NCI-H1048 (cell line): ENCODE data around the gene RAB3C.

Experiments
- DNase-seq: peaks from one replicate; lab custom pipeline; 2025; lab: John Stamatoyannopoulos, UW

RAB3C gene

DNA sequence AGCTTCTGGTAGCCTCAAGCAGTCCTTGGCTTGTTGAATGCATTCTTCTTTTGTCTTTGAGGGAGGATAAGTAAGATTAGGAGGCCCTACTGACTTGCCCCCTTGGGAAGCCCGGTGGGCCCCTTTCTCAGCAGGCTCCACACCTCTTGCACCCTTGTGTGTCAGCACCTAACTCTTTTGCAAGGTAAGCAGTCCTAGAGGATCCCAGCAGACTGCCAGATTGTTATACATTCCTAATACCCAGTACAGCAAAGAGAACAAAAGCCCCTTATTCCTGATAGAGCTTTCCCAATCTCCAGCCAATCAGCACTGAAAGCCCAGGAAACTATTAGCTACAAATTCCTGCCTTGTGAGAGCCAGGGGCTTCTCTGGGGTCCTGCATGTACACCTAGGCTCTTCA, 152.8 kb downstream of the RAB3C start:
- DNase-seq: no peak

DNA sequence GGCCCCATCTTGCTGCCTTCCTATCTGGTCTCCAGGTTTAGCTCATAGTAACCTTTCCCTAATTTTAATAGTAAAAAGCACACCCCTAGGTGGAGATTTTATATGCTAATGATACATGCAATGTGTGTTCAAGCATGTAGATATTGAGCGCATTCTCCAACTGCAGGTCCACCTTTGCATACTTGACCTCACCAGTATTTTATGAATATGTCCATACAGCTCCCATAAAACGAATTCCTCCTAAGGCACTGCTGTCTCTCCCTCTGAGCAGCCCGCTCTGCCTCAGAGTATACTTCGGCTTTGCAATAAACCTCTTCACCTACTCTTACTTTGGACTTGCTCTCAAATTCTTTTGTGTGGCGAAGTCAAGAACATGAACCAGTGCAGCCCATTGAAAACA, 153.3 kb downstream of the RAB3C start:
- DNase-seq: no peak

- no peak for DNase-seq
These were observed 154.8 kb downstream of the RAB3C start for GRCh38 chr5:58737671-58738070.

GRCh38 chr5:58738336-58738735, 155.5 kb downstream of the RAB3C start:
- DNase-seq: no peak

DNA sequence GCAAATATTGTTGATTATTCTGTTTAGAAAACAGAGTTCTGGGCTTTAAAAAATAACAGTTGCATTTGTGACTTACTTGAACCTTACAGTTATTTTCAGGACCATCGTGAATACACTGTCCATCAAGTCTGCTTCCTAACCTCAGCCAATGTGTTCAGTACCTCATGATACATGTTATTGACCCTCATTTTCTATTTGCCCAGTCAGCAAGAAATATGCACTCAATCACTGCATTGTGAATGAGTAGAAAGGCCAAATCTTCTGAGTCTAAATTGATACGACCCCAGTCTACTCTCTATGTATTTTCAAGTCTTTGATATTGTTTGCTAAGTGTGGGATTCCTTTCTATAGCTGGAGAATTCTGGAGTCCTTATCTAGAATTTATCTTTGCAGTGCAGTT, 156.2 kb downstream of the RAB3C start:
- DNase-seq: no peak

DNA sequence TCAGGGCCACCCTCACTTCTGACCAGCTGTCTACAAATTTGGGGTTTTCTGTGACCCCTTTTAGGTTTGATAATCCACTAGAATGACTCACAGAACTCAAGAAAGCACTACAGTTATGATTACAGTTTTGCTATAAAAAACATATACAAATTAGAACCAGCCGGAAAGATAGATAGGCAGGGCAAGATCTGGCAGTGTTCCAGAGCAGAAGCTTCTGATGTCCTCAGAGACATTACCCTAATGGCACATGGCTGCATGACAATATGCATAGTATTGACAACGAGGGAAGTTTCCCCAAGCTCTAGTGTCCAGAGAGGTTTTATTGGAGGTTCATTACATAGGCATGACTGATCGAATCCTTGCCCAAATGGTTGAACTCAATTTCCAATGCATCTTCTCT, 158.1 kb downstream of the RAB3C start:
- no peak for DNase-seq

- no peak for DNase-seq
These were observed 162.5 kb downstream of the RAB3C start for GRCh38 chr5:58745350-58745749.

DNA sequence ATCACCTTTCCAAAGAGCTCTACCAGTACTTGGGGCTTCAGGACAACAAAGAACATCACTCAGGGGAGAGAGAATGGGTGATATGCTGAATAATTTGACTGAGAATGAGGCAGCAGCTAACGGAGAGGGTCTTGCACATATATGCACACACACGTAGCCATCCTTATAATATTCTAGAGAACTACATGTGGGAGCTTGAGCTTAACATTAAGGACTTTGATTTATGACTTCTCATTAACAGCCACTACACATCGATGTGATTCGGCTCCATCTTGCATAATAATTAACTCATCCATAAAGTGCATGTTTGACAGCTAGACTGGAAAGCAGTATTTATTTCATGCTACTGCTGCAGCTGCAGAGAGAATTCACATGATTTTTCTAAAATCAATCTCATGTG, 163.4 kb downstream of the RAB3C start:
- no peak for DNase-seq

DNA sequence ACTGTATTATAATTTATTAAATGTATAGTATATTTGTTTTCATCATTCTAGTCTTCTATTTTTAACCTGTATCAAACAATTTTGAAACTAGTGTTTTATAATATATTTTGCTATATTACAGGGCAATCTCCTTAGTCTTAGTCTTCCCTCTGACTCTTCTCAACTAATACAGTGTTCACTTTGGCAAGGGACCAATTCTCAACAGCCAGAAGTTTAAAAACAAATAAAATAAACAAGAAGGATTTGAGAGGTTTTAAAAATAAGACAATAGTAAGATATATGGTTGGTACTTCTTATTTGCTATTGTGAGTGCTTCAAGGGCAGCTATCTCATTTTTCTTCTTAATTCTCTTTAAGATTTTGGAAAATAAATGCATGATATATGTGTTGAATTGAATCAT, 167.2 kb downstream of the RAB3C start:
- no peak for DNase-seq

DNA sequence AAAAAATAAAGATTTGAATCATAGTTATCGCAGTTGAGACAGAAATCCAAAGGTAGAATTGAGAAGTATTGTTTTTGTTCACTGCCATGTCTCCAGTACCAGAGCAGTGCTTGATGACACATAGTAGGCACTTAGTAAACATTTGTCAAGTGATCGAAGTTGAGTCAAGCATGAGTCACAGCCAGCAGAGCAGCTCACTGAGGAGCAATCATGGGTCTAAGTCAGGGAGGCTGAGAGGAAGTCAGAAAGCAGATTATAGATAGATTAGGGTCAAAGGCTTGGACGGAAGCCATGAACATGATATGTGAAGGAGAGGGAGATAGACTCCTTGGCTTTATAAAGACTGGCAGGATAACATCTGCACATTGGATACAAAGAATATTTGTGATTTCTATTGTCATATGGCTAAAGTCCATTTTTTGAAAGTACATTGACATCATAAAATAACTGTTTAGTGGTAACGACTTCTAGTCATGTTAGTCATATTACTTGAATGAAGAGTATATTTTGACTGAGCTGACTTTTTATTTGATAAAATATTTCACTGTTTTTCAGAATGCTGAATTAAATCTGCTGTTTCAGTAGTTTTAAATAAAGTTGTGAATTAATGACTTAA, 168.5 kb downstream of the RAB3C start:
- no peak for DNase-seq

DNA sequence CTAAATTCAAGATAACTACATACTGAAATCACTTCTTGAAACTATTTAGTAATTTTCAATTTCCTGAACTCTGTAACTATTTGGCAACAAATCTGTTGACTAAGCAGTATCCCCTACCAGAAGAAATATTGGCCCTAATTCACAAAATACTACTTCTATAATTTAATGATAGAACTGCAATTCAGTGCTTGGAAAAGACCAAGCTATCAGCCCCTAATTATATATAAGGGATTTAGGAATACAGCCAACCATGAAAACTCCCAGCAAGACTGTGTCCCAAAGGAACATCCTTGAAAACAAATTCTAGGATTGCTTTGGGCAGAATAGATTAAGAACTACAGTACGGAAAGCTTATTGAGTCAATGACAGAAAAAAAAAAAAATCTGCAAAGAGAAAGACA, 169.2 kb downstream of the RAB3C start:
- DNase-seq: no peak

GRCh38 chr5:58753446-58753845, 170.6 kb downstream of the RAB3C start:
- DNase-seq: no peak

- no peak for DNase-seq
These were observed 171.4 kb downstream of the RAB3C start for GRCh38 chr5:58754250-58754649.

GRCh38 chr5:58755397-58755796, 172.5 kb downstream of the RAB3C start:
- no peak for DNase-seq

DNA sequence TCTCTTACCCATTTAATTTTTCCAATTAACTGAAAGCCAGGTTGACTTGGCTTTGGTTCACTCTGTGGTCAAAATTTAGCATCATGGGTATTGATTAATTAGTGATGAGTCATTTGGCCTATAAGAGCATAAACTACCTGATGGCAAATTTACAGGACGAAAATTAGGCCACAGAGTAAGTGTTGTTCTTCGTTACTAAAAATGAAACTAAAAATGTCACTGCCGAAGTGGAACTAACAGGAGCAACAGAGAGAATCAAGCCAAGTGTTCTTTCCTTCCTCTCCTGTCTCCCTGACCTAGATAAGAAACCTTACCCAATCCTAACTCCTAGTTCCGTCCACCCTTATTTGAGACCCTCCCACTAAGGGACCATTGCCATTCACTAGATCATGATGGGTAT, 176.9 kb downstream of the RAB3C start:
- DNase-seq: no peak

DNA sequence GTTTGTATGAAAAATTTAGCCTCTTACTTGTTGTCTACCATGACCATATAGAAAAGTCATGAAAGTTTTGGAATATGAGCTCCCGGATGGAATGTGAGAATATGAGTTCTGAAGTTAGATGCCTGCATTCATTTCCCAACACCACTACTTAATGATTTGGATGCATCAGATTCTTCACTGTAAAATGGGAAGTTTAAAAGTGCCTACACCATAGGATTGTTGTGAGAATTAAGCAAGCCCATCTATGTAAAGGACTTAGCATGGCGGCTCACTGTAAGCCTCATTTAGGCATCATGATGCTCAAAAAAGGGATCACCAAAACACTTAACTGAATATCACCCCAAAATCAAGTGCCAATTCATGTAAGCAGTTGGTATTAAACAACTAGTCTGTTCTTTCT, 177.3 kb downstream of the RAB3C start:
- no peak for DNase-seq

DNA sequence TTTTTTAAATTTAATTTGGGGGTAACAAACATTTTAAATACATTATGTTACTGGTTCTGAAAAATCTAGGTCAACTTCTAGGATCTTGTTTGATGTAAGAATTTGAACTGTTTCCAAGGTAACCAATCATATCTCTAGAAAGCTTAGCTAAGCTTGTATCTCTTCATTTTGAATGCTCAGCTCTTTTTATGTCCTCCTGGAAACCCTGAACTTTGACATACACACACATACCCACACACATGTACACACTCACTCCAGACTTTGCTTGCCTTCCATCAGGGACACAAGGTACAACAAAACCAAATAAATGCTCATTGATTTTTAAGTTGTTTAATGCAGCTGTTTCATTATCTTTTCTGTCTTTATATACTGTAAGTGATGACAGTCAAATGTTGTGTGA, 178.5 kb downstream of the RAB3C start:
- no peak for DNase-seq

GRCh38 chr5:58763390-58763789, 180.5 kb downstream of the RAB3C start:
- DNase-seq: no peak

- no peak for DNase-seq
These were observed 181.3 kb downstream of the RAB3C start for GRCh38 chr5:58764199-58764598.

DNA sequence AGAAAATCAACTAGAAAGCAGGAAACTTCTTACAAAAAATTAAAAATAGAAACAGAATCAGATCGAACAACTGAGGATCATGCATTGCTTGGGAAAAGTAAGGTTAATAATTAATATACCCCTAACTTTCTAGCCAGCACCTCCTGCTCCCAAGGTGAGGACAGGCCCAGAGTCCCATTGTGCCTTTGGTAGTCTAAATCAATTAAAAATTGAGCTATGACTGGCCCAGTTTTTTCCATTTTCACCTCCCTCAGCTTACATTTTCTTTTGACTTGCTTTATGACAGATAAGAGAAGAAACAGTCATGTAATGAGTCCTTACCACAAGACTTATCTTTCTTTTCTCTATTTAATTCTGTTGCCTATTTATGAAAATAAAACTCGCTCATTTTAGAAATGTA, 182.2 kb downstream of the RAB3C start:
- no peak for DNase-seq

GRCh38 chr5:58767104-58767503, 184.2 kb downstream of the RAB3C start:
- no peak for DNase-seq

DNA sequence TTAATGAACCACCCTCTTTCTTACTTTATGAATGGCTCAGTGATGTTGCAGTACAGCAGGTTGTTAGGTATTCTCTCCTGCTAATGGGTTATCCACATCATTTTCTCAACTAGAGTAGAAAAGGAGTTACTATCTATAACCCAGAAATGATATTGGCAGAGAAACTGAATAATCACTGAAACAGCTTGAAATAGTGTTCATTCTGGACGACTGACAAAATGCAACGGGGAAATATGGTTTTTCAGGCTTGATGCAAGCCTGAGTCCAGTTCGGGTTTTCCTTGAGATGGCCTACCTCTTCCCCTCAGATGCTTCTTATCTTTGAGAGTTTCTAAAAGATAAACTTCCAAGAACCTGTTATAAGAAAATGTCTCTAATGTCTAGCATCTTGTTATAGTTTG, 187.3 kb downstream of the RAB3C start:
- DNase-seq: no peak

GRCh38 chr5:58771796-58772195, 188.9 kb downstream of the RAB3C start:
- DNase-seq: no peak

- no peak for DNase-seq
These were observed 191.0 kb downstream of the RAB3C start for GRCh38 chr5:58773744-58774441.
